HCT116 (cell line): ENCODE measurements around the gene RPTOR. TPM values are rescaled to one million over a fixed set of nuclear protein-coding genes. Genes with fewer than 3 reads are reported as not detected.

Source experiments
- ATAC-seq: fragments of 200-7000 bp; cut with Tn5 transposase; 2 replicates; pipeline ENCODE4 v1.9.1; 2020; ENCODE audit warnings: mild to moderate bottlenecking, moderate library complexity
- BruUV-seq: library from RNA; stranded (reverse); fragments of 400-500 nt; replicated peaks from 2 replicates; lab custom pipeline; 2021; lab: Mats Ljungman, UMichigan
- CTCF ChIA-PET: fragments of 300-600 bp; sonication (Branson Sonifier 250); formaldehyde crosslinking; loops from one replicate; lab custom pipeline; 2021; ENCODE audit warnings: antibody characterized with exemption; lab: Charles Lee
- POLR2A ChIA-PET: fragments of 300-600, 350-600 bp; sonication (Branson Sonifier 250); formaldehyde crosslinking; loops from one replicate; lab custom pipeline; 2021; ENCODE audit warnings: antibody characterized with exemption; lab: Charles Lee
- RAD21 ChIA-PET, 2 experiments: fragments of 300-600 bp; sonication (Branson Sonifier 250); formaldehyde crosslinking; loops; one replicate each; lab custom pipeline; 2023; ENCODE audit warnings: low total read pairs in 2 of 2; ENCODE audit not compliant: uncharacterized antibody in 2 of 2, unreplicated experiment in 2 of 2, low non-redundant PET in 1 of 2; lab: Charles Lee
- DNase-seq: peaks from one replicate; pipeline ENCODE4 v3.0.0-alpha.2; 2010; ENCODE audit warnings: low read depth, low spot score
- H2AFZ ChIP-seq: fragments of 200-600 bp; shearing (Covaris generic), sonication (generic); 2 replicates; pipeline ENCODE4 v1.6.1; 2017; ENCODE audit warnings: low read depth, mixed run types, mixed read lengths, antibody characterized with exemption, low read length; ENCODE audit not compliant: poor library complexity, severe bottlenecking
- H3K27ac ChIP-seq: 2 replicates; pipeline ENCODE4 v1.5.1; 2012; ENCODE audit warnings: low read depth, low read length
- H3K27me3 ChIP-seq: fragments of 200-600 bp; sonication (generic); 2 replicates; pipeline ENCODE4 v1.6.1; 2016; ENCODE audit warnings: mixed run types, low read length, mixed read lengths; ENCODE audit not compliant: insufficient read depth
- H3K36me3 ChIP-seq, 2 experiments: fragments of 200-500 bp in 1 of 2; fragments of 200-600 bp in 1 of 2; sonication (Bioruptor generic) in 1 of 2; sonication (generic) in 1 of 2; 2 replicates each; pipeline versions ENCODE4 v1.5.1 to v1.6.1; 2014 to 2016; ENCODE audit warnings: low read length in 2 of 2, inconsistent platforms in 1 of 2, mixed read lengths in 1 of 2, mixed run types in 1 of 2; ENCODE audit not compliant: insufficient read depth in 2 of 2, control insufficient read depth in 1 of 2
- H3K4me1 ChIP-seq, 2 experiments: fragments of 200-600 bp in 1 of 2; sonication (generic) in 1 of 2; 2 replicates each; pipeline versions ENCODE4 v1.5.1 to v1.6.1; 2012 to 2017; ENCODE audit warnings: low read length in 2 of 2, inconsistent platforms in 1 of 2, mild to moderate bottlenecking in 1 of 2, mixed read lengths in 1 of 2, mixed run types in 1 of 2, moderate library complexity in 1 of 2; ENCODE audit not compliant: insufficient read depth in 2 of 2, control insufficient read depth in 1 of 2
- H3K4me2 ChIP-seq: fragments of 200-600 bp; sonication (generic); 2 replicates; pipeline ENCODE4 v1.6.1; 2017; ENCODE audit warnings: mixed run types, low read length, mixed read lengths
- H3K4me3 ChIP-seq, 2 experiments: fragments of 200-600 bp in 1 of 2; sonication (generic) in 1 of 2; replicated peaks in 1 of 2; 2 replicates each; pipeline ENCODE4 v1.5.1; 2011 to 2016; ENCODE audit warnings: low read length in 2 of 2, control low read depth in 1 of 2, low read depth in 1 of 2, mild to moderate bottlenecking in 1 of 2, mixed read lengths in 1 of 2, mixed run types in 1 of 2
- H3K79me2 ChIP-seq: fragments of 200-600 bp; sonication (generic); 2 replicates; pipeline ENCODE4 v1.6.1; 2017; ENCODE audit warnings: mild to moderate bottlenecking, mixed run types, low read length, moderate library complexity, mixed read lengths; ENCODE audit not compliant: insufficient read depth
- H3K9ac ChIP-seq: fragments of 200-600 bp; sonication (generic); 2 replicates; pipeline ENCODE4 v1.6.1; 2016; ENCODE audit warnings: low read length, mixed read lengths
- H3K9me2 ChIP-seq: fragments of 200-600 bp; sonication (generic), shearing (Covaris generic); 2 replicates; pipeline ENCODE4 v1.6.1; 2017; ENCODE audit warnings: mixed run types, mild to moderate bottlenecking, moderate library complexity; ENCODE audit not compliant: insufficient read depth
- H3K9me3 ChIP-seq, 2 experiments: fragments of 200-500 bp in 1 of 2; fragments of 200-600 bp in 1 of 2; sonication (Bioruptor generic) in 1 of 2; sonication (generic) in 1 of 2; 2 replicates each; pipeline ENCODE4 v1.6.1; 2014 to 2017; ENCODE audit warnings: low read length in 2 of 2, mixed read lengths in 2 of 2, inconsistent platforms in 1 of 2, low read depth in 1 of 2, mild to moderate bottlenecking in 1 of 2, mixed run types in 1 of 2, moderate library complexity in 1 of 2; ENCODE audit not compliant: control insufficient read depth in 1 of 2, insufficient read depth in 1 of 2
- H4K20me1 ChIP-seq: fragments of 200-600 bp; sonication (generic), shearing (Covaris generic); 2 replicates; pipeline ENCODE4 v1.6.1; 2017; ENCODE audit warnings: mixed run types, mild to moderate bottlenecking, moderate library complexity; ENCODE audit not compliant: insufficient read depth
- ATF3 ChIP-seq: IDR thresholded peaks from 2 replicates; pipeline ENCODE4 v1.6.1; 2012
- CBX3 ChIP-seq: IDR thresholded peaks from 2 replicates; pipeline ENCODE4 v1.6.1; 2012; ENCODE audit warnings: low read depth
- CEBPB ChIP-seq: IDR thresholded peaks from 2 replicates; pipeline ENCODE4 v1.6.1; 2012; ENCODE audit warnings: low read depth
- CTCF ChIP-seq, 3 experiments: fragments of 200-600 bp in 1 of 3; sonication (generic) in 1 of 3; IDR thresholded peaks in 2 of 3; conservative IDR thresholded peaks in 1 of 3; 2 replicates each; pipeline ENCODE4 v1.5.1; 2012 to 2017; ENCODE audit warnings: low read depth in 2 of 3, low read length in 2 of 3, antibody characterized with exemption in 1 of 3, borderline replicate concordance in 1 of 3, control low read depth in 1 of 3, mild to moderate bottlenecking in 1 of 3, mixed read lengths in 1 of 3, mixed run types in 1 of 3, moderate library complexity in 1 of 3; ENCODE audit not compliant: insufficient read depth in 1 of 3
- EGR1 ChIP-seq: IDR thresholded peaks from 2 replicates; pipeline ENCODE4 v1.6.1; 2012; ENCODE audit warnings: low read depth
- ELF1 ChIP-seq: IDR thresholded peaks from 2 replicates; pipeline ENCODE4 v1.6.1; 2012; ENCODE audit warnings: low read depth, borderline replicate concordance
- EZH2 ChIP-seq: fragments of 200-600 bp; sonication (generic); IDR thresholded peaks from 2 replicates; pipeline ENCODE4 v1.6.1; 2017; ENCODE audit warnings: antibody characterized with exemption, mixed run types
- EZH2phosphoT487 ChIP-seq: fragments of 200-600 bp; IDR thresholded peaks from 2 replicates; pipeline ENCODE4 v1.6.1; 2018; ENCODE audit warnings: antibody characterized with exemption, borderline replicate concordance
- FOSL1 ChIP-seq: IDR thresholded peaks from 2 replicates; pipeline ENCODE4 v1.6.1; 2012; ENCODE audit warnings: low read depth
- JUND ChIP-seq: IDR thresholded peaks from 2 replicates; pipeline ENCODE4 v1.6.1; 2012
- MAX ChIP-seq: IDR thresholded peaks from 2 replicates; pipeline ENCODE4 v1.6.1; 2012
- POLR2AphosphoS5 ChIP-seq: IDR thresholded peaks from 2 replicates; pipeline ENCODE4 v1.6.1; 2011; ENCODE audit warnings: mild to moderate bottlenecking, low read depth, low read length, moderate library complexity
- RAD21 ChIP-seq: IDR thresholded peaks from 2 replicates; pipeline ENCODE4 v1.6.1; 2012; ENCODE audit warnings: low read depth, mild to moderate bottlenecking
- REST ChIP-seq: IDR thresholded peaks from 2 replicates; pipeline ENCODE4 v1.6.1; 2012; ENCODE audit warnings: low read depth
- SIN3A ChIP-seq: IDR thresholded peaks from 2 replicates; pipeline ENCODE4 v1.6.1; 2012; ENCODE audit warnings: low read depth
- SP1 ChIP-seq: IDR thresholded peaks from 2 replicates; pipeline ENCODE4 v1.6.1; 2012; ENCODE audit warnings: low read depth
- SRF ChIP-seq: IDR thresholded peaks from 2 replicates; pipeline ENCODE4 v1.6.1; 2012; ENCODE audit warnings: low read depth
- TCF7L2 ChIP-seq: IDR thresholded peaks from 2 replicates; pipeline ENCODE4 v1.7.0; 2011; ENCODE audit warnings: borderline replicate concordance, inconsistent platforms; ENCODE audit not compliant: insufficient read depth, insufficient read length; ENCODE audit errors: extremely low read depth
- ZBTB33 ChIP-seq: IDR thresholded peaks from 2 replicates; pipeline ENCODE4 v1.6.1; 2011; ENCODE audit warnings: mild to moderate bottlenecking, low read length, moderate library complexity; ENCODE audit not compliant: insufficient replicate concordance; ENCODE audit errors: extremely low read depth
- ZNF274 ChIP-seq: fragments of 200-500 bp; sonication (Bioruptor generic); IDR thresholded peaks from 2 replicates; pipeline ENCODE4 v1.6.1; 2014; ENCODE audit warnings: mild to moderate bottlenecking, low read depth, low read length, inconsistent platforms
- intact Hi-C: fragments of 100-400 bp; cut with micrococcal nuclease; formaldehyde crosslinking; loops from 2 replicates; pipeline ENCODE4 v1.10.0; 2022
- total RNA-seq: library from RNA; stranded (reverse); gene quantifications from one replicate; pipeline ENCODE4 v1.2.1, GENCODE V29; 2021; ENCODE audit not compliant: unreplicated experiment

RPTOR gene
- total RNA-seq, 1 experiment from 2014 or later = 69.5 TPM

GRCh38 chr17:80845069-80845862 lies 300.6 kb downstream of the RPTOR start:
- no peaks in the 10 kb centered on the region for H3K9me3 ChIP-seq
- BruUV-seq = no TSS peak
- no peak overlapping the region for H3K9ac ChIP-seq
- peaks cover 0 to 5% of the 10 kb centered on the region in 2 experiments; a peak in 1 of 4 replicates for H3K36me3 ChIP-seq
- ATAC-seq = no peak
- TF ChIP-seq RAD21 (no peak), SIN3A (no peak), ELF1 (no peak), CEBPB (no peak), ZBTB33 (no peak), SRF (no peak), EZH2phosphoT487 (no peak), MAX (no peak), EGR1 (no peak), FOSL1 (no peak), EZH2 (no peak), POLR2AphosphoS5 (no peak), SP1 (no peak), ATF3 (no peak), JUND (no peak), ZNF274 (no peak), CBX3 (no peak), REST (no peak), CTCF (IDR thresholded peaks at IDR 0.05 in 2 of 3, conservative IDR thresholded peaks at IDR 0.05 in 1 of 3; ENCODE audit: borderline replicate concordance in 1 of 3, insufficient read depth in 1 of 3, low read depth in 2 of 3, low read length in 2 of 3) (no peak), TCF7L2 (no peak)
- TF ChIP-seq, all 23 proteins: peak for 0
- ChIA-PET RAD21 (no interaction called here), POLR2A (no interaction called here), CTCF (no interaction called here)
- H3K27me3 ChIP-seq = no peaks in the 10 kb centered on the region
- no peaks in the 10 kb centered on the region; a peak in 1 of 4 replicates for H3K4me1 ChIP-seq
- H3K27ac ChIP-seq = no peak overlapping the region
- no peak overlapping the region for H2AFZ ChIP-seq
- no peak for DNase-seq
- no peaks in the 10 kb centered on the region for H4K20me1 ChIP-seq
- H3K4me2 ChIP-seq = no peak overlapping the region
- no peaks in the 10 kb centered on the region for H3K79me2 ChIP-seq
- no peaks in the 10 kb centered on the region for H3K9me2 ChIP-seq
- intact Hi-C loops = no loop called here
- no peak overlapping the region for H3K4me3 ChIP-seq
